ENCODE data around the gene OR2A42.
"Not testable (repeated sequence)": the region's sequence is repeated elsewhere in the genome, so short reads cannot be mapped to it uniquely, and the experiment has no call there.

DNA sequence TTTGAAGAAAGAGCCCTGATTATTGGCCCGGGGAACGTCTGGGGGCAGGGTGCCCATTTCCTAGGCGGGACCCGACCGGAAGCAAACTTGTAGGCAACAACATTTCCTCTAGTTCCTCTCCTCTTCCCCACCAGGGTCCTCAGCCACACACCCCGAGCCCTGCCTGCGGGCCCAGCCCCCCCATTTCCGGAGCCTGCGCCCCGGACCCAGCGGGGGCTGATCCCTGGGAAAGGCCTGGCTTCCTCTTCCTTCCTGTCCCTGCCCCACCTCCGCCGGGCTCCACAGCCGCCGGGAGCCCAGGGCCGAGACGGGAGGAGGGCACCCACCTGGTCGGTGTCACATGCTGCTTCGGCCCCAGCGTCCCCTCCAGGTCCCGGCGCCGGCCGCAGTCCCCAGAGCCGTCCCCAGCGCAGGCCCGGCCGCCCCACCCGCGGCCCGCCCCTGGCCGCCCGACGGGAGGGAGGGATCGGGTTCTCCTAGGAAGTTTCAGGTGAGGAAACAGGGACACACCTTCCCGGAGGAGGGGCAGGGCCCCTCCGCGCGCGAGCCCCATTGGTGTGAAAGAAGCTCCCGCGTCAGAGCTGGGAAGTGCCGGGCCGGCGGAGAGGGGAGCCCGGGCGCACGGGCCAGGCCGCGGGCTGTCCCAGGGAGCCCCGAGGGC lies 44.1 kb downstream of the OR2A42 start, which contains the start of gene ARHGEF35:
- TF ChIP-seq, protein P1, sequence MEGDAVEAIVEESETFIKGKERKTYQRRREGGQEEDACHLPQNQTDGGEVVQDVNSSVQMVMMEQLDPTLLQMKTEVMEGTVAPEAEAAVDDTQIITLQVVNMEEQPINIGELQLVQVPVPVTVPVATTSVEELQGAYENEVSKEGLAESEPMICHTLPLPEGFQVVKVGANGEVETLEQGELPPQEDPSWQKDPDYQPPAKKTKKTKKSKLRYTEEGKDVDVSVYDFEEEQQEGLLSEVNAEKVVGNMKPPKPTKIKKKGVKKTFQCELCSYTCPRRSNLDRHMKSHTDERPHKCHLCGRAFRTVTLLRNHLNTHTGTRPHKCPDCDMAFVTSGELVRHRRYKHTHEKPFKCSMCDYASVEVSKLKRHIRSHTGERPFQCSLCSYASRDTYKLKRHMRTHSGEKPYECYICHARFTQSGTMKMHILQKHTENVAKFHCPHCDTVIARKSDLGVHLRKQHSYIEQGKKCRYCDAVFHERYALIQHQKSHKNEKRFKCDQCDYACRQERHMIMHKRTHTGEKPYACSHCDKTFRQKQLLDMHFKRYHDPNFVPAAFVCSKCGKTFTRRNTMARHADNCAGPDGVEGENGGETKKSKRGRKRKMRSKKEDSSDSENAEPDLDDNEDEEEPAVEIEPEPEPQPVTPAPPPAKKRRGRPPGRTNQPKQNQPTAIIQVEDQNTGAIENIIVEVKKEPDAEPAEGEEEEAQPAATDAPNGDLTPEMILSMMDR (conservative IDR thresholded peaks at IDR 0.05; ENCODE audit: low read depth, low read length), result not testable (repeated sequence)
- not testable (repeated sequence) for TF ChIP-seq EZH2 (IDR thresholded peaks at IDR 0.05; ENCODE audit: borderline replicate concordance, low read depth, low read length, poor library complexity, severe bottlenecking)

Measured in A673 (cell line).